ENCODE measurements around the gene KIAA0232. TPM values are rescaled to one million over a fixed set of nuclear protein-coding genes. Genes with fewer than 3 reads are reported as not detected.
"Not testable (repeated sequence)": the region's sequence is repeated elsewhere in the genome, so short reads cannot be mapped to it uniquely, and the experiment has no call there.

Gene KIAA0232
- total and polyA plus RNA-seq, 2 donors = 10.5 to 12.8 TPM

DNA sequence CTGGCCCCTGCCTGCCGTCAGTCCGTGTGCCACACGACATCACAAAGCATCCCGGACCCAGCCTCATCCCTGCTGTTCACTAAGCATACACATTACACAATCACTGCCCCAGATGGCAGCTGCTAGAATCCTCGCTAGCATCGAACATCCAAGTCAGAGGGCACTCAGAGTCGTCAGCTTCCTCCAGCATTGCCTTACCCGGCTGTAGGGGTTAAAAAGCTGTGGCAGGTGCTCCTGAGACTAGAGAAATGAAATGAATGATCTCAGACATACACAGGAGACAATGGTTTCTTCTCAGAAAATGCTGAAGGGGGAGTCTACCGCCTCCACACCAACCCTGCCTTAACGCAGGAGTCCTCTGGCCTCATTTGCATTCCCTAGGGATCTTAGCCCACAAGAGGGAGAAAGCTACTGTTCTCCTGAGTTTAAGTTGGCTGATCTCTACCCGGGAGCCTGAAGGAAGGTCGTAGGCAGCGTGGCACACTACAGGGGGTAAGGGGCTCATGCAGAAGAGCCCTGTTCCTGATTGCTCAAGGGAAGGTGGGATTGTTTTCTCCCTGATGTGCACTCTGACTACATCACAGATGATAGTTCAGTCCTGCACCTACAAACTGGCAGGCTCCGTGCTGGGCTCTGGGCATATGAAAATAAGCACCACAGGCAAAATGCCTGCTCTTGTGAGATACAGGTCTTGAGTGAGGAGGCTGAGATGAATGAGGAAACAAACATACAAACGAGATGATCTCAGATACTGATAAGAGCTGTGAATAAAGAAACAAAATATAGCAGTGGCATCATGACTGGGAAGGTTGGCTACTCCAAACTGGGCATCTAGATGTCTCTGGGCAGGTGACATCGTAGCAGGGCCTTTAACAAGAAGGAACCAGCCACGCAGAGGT is 2.6 kb upstream of the KIAA0232 start:
- 85% methylated on average over 17 of the region's 17 CpGs for WGBS
- no peak overlapping the region for H3K4me3 ChIP-seq (ENCODE audit: low read length in 2 of 2)
- no peaks in the 10 kb centered on the region for H3K36me3 ChIP-seq (ENCODE audit: control insufficient read depth in 2 of 2, insufficient read depth in 2 of 2, low read length in 1 of 2)
- DNase-seq (ENCODE audit: low read depth in 6 of 9, low spot score in 9 of 9) = peak in 3 of 9 donors; percentile 49 to 80 (median 53)
- H3K9me3 ChIP-seq (ENCODE audit: control insufficient read depth in 2 of 2, insufficient read depth in 1 of 2, low read length in 1 of 2) = no peaks in the 10 kb centered on the region
- H3K4me1 ChIP-seq (ENCODE audit: control insufficient read depth in 2 of 2, insufficient read depth in 2 of 2, low read length in 2 of 2) = peaks cover 8 to 55% of the 10 kb centered on the region in 2 donors
- peaks cover 0 to 2% of the 10 kb centered on the region in 2 donors for H3K27me3 ChIP-seq (ENCODE audit: control insufficient read depth in 2 of 2, insufficient read depth in 1 of 2, low read length in 1 of 2)
- peak overlapping the region in 1 of 2 donors; percentile 95 for H3K27ac ChIP-seq (ENCODE audit: low read depth in 1 of 2, low read length in 1 of 2)

DNA sequence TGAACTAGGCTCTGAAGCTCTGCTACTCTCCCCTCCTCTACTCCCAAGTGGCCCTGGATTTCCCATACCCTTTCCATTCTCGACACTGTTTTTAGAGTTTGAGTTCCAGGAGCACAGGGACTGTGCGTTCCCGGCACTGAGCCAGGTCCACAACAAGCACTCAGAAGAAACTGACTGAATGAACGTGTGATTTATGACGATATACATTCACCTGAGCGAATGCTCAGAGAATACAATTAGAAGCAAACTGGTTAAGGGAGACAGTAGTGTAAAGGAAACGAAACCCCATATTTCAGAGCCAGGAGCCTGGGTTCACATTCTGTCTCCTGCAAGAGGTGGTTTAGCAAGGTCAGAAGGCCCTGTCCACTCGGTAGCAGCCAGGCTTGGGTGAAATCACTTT is 1.4 kb upstream of the KIAA0232 start:
- Histone ChIP-seq H3K4me1 (ENCODE audit: control insufficient read depth in 2 of 2, insufficient read depth in 2 of 2, low read length in 2 of 2) (peaks cover 8 to 59% of the 10 kb centered on the region in 2 donors), H3K27ac (ENCODE audit: low read depth in 1 of 2, low read length in 1 of 2) (peak overlapping the region in 1 of 2 donors; percentile 66), H3K4me3 (ENCODE audit: low read length in 2 of 2) (no peak overlapping the region), H3K36me3 (ENCODE audit: control insufficient read depth in 2 of 2, insufficient read depth in 2 of 2, low read length in 1 of 2) (peaks cover 0 to 6% of the 10 kb centered on the region in 2 donors), H3K9me3 (ENCODE audit: control insufficient read depth in 2 of 2, insufficient read depth in 1 of 2, low read length in 1 of 2) (no peaks in the 10 kb centered on the region), H3K27me3 (ENCODE audit: control insufficient read depth in 2 of 2, insufficient read depth in 1 of 2, low read length in 1 of 2) (peaks cover 0 to 2% of the 10 kb centered on the region in 2 donors)
- no peak for DNase-seq (ENCODE audit: low read depth in 6 of 9, low spot score in 9 of 9)
- 96% methylated on average over 8 of the region's 8 CpGs for WGBS

DNA sequence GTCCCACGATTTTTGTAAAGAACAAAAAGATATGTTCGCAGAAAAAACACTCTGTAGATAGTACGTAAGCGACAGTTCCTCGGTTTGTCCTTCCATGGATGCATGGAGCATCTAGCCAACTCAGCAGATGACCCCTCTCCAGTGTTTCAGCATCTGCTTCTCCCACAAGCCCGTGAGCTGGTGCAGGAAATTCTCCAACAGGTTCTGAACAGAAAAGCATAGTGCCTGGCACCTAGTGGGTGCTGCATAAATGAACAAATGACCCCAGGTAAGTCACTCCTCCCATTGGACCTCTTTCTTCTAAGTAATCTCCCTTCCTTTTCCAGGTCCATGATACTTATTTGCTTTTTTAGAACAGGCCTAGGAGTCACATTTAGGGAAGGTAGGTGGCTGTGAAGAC is 966 bp upstream of the KIAA0232 start:
- peak overlapping the region; percentile 25 to 66 for H3K27ac ChIP-seq (ENCODE audit: low read depth in 1 of 2, low read length in 1 of 2)
- WGBS = 97% methylated on average over 6 of the region's 6 CpGs
- H3K27me3 ChIP-seq (ENCODE audit: control insufficient read depth in 2 of 2, insufficient read depth in 1 of 2, low read length in 1 of 2) = no peaks in the 10 kb centered on the region
- H3K4me1 ChIP-seq (ENCODE audit: control insufficient read depth in 2 of 2, insufficient read depth in 2 of 2, low read length in 2 of 2) = peaks cover 8 to 59% of the 10 kb centered on the region in 2 donors
- no peak for DNase-seq (ENCODE audit: low read depth in 6 of 9, low spot score in 9 of 9)
- H3K9me3 ChIP-seq (ENCODE audit: control insufficient read depth in 2 of 2, insufficient read depth in 1 of 2, low read length in 1 of 2) = no peaks in the 10 kb centered on the region
- peak overlapping the region; percentile 43 to 64 for H3K4me3 ChIP-seq (ENCODE audit: low read length in 2 of 2)
- H3K36me3 ChIP-seq (ENCODE audit: control insufficient read depth in 2 of 2, insufficient read depth in 2 of 2, low read length in 1 of 2) = peaks cover 0 to 6% of the 10 kb centered on the region in 2 donors

DNA sequence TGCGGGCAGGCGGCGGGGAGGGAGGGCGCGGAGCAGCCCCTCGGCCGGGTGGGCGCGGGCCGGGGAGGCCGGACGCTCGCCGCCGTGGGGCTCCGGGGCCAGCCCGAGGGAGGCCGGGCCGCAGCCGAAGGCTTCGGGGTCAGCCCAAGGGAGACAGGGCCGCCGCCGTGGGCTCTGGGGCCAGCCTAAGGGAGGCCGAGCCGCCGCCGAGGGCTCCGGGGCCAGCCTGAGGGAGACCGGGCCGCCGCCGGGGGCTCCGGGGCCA is 251 bp downstream of the KIAA0232 start:
- WGBS = 1% methylated on average over 34 of the region's 34 CpGs
- Histone ChIP-seq H3K4me3 (ENCODE audit: low read length in 2 of 2) (peak overlapping the region; percentile 64 to 78), H3K27me3 (ENCODE audit: control insufficient read depth in 2 of 2, insufficient read depth in 1 of 2, low read length in 1 of 2) (no peaks in the 10 kb centered on the region), H3K36me3 (ENCODE audit: control insufficient read depth in 2 of 2, insufficient read depth in 2 of 2, low read length in 1 of 2) (peaks cover 0 to 12% of the 10 kb centered on the region in 2 donors), H3K4me1 (ENCODE audit: control insufficient read depth in 2 of 2, insufficient read depth in 2 of 2, low read length in 2 of 2) (peaks cover 5 to 50% of the 10 kb centered on the region in 2 donors), H3K9me3 (ENCODE audit: control insufficient read depth in 2 of 2, insufficient read depth in 1 of 2, low read length in 1 of 2) (no peaks in the 10 kb centered on the region), H3K27ac (ENCODE audit: low read depth in 1 of 2, low read length in 1 of 2) (peak overlapping the region; percentile 96 to 97)
- no peak for DNase-seq (ENCODE audit: low read depth in 6 of 9, low spot score in 9 of 9)

DNA sequence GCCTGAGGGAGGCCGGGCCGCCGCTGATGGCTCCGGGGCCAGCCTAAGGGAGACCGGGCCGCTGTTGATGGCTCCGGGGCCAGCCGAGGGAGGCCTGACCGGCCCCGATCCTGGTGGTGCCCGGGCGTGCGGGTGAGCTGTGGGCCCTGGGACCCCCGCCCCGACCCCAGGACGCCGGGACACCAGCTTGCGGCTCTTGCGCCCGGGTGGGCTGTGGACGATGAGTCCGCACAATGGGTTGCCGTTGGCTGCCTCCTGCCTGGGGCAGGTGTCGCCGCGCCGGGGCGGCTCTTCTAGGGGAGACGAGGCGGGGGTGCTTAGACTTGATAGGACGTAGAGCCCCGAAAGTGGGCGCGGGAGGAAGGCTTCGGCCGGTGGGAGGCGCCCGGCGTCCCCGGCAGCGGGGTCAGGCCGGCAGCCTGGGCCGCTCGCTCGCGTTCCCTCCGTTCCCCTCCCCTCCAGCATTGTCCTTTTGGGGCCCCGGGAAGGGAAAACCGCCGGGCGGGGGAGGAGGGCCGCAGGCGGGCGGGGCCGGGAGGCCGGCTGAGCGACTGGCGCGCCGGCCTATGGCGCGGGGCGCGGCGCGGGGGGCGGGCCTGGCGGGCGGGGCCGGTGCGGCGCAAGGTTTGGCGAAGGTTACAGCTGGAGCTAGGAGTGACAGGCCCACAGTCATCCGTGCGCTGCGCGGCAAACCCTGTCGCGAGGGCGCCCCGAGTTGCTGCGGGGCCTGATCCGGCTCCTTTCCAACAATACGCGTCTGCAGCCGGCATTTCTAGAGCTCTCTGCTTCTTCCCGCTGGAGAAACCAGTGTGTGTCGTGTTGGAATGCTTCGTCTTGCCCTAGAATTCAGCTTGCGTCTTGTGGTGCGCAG is 819 bp downstream of the KIAA0232 start:
- H3K27ac ChIP-seq (ENCODE audit: low read depth in 1 of 2, low read length in 1 of 2) = peak overlapping the region; percentile 96 to 97
- 2% methylated on average over 91 of the region's 91 CpGs for WGBS
- H3K9me3 ChIP-seq (ENCODE audit: control insufficient read depth in 2 of 2, insufficient read depth in 1 of 2, low read length in 1 of 2) = no peaks in the 10 kb centered on the region
- H3K27me3 ChIP-seq (ENCODE audit: control insufficient read depth in 2 of 2, insufficient read depth in 1 of 2, low read length in 1 of 2) = no peaks in the 10 kb centered on the region
- H3K4me3 ChIP-seq (ENCODE audit: low read length in 2 of 2) = peak overlapping the region; percentile 64 to 78
- peak in 7 of 9 donors; percentile 70 to 94 (median 85) for DNase-seq (ENCODE audit: low read depth in 6 of 9, low spot score in 9 of 9)
- peaks cover 5 to 45% of the 10 kb centered on the region in 2 donors for H3K4me1 ChIP-seq (ENCODE audit: control insufficient read depth in 2 of 2, insufficient read depth in 2 of 2, low read length in 2 of 2)
- peaks cover 0 to 12% of the 10 kb centered on the region in 2 donors for H3K36me3 ChIP-seq (ENCODE audit: control insufficient read depth in 2 of 2, insufficient read depth in 2 of 2, low read length in 1 of 2)

GRCh38 chr4:6785572-6785925 is 3.0 kb downstream of the KIAA0232 start:
- H3K9me3 ChIP-seq (ENCODE audit: control insufficient read depth in 2 of 2, insufficient read depth in 1 of 2, low read length in 1 of 2) = no peaks in the 10 kb centered on the region
- no peaks in the 10 kb centered on the region for H3K27me3 ChIP-seq (ENCODE audit: control insufficient read depth in 2 of 2, insufficient read depth in 1 of 2, low read length in 1 of 2)
- 98% methylated on average over 1 of the region's 1 CpG for WGBS
- peaks cover 0 to 12% of the 10 kb centered on the region in 2 donors for H3K36me3 ChIP-seq (ENCODE audit: control insufficient read depth in 2 of 2, insufficient read depth in 2 of 2, low read length in 1 of 2)
- H3K4me3 ChIP-seq (ENCODE audit: low read length in 2 of 2) = no peak overlapping the region
- H3K27ac ChIP-seq (ENCODE audit: low read depth in 1 of 2, low read length in 1 of 2) = no peak overlapping the region
- peaks cover 5 to 24% of the 10 kb centered on the region in 2 donors for H3K4me1 ChIP-seq (ENCODE audit: control insufficient read depth in 2 of 2, insufficient read depth in 2 of 2, low read length in 2 of 2)
- DNase-seq (ENCODE audit: low read depth in 6 of 9, low spot score in 9 of 9) = no peak

DNA sequence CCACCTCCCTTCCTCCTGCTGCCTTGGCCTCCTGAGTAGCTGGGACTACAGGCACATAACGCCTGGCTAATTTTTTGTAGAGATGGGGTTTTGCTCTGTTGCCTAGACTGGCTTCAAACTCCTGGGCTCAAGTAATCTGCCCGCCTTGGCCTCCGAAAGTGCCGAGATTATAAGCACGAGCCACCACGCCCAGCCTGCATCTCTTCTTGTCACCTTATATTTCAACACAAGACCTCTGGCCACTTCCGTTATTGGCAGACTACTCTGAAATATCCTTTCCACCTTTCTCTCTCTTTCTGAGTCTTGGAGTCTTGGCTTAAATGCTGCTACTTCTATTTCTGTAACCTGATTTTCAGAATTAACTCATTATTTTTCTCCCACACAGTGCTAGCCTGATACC is 5.6 kb downstream of the KIAA0232 start:
- 95% methylated on average over 7 of the region's 7 CpGs for whole genome bisulfite sequencing

GRCh38 chr4:6791245-6791644 is 8.7 kb downstream of the KIAA0232 start:
- WGBS = 97% methylated on average over 4 of the region's 4 CpGs
- peaks cover 0 to 21% of the 10 kb centered on the region in 2 donors for H3K36me3 ChIP-seq (ENCODE audit: control insufficient read depth in 2 of 2, insufficient read depth in 2 of 2, low read length in 1 of 2)
- H3K27me3 ChIP-seq (ENCODE audit: control insufficient read depth in 2 of 2, insufficient read depth in 1 of 2, low read length in 1 of 2); H3K4me1 ChIP-seq (ENCODE audit: control insufficient read depth in 2 of 2, insufficient read depth in 2 of 2, low read length in 2 of 2); DNase-seq (ENCODE audit: low read depth in 6 of 9, low spot score in 9 of 9); H3K9me3 ChIP-seq (ENCODE audit: control insufficient read depth in 2 of 2, insufficient read depth in 1 of 2, low read length in 1 of 2); H3K27ac ChIP-seq (ENCODE audit: low read depth in 1 of 2, low read length in 1 of 2); H3K4me3 ChIP-seq (ENCODE audit: low read length in 2 of 2): not testable (repeated sequence)

More for the DNA sequence above, 5.6 kb downstream of the KIAA0232 start:
- peaks cover 5 to 12% of the 10 kb centered on the region in 2 donors for H3K4me1 ChIP-seq (ENCODE audit: control insufficient read depth in 2 of 2, insufficient read depth in 2 of 2, low read length in 2 of 2)
- H3K4me3 ChIP-seq (ENCODE audit: low read length in 2 of 2) = no peak overlapping the region
- H3K27ac ChIP-seq (ENCODE audit: low read depth in 1 of 2, low read length in 1 of 2) = no peak overlapping the region
- peaks cover 0 to 22% of the 10 kb centered on the region in 2 donors for H3K36me3 ChIP-seq (ENCODE audit: control insufficient read depth in 2 of 2, insufficient read depth in 2 of 2, low read length in 1 of 2)
- no peak for DNase-seq (ENCODE audit: low read depth in 6 of 9, low spot score in 9 of 9)
- H3K27me3 ChIP-seq (ENCODE audit: control insufficient read depth in 2 of 2, insufficient read depth in 1 of 2, low read length in 1 of 2) = no peaks in the 10 kb centered on the region
- H3K9me3 ChIP-seq (ENCODE audit: control insufficient read depth in 2 of 2, insufficient read depth in 1 of 2, low read length in 1 of 2) = no peaks in the 10 kb centered on the region

DNA sequence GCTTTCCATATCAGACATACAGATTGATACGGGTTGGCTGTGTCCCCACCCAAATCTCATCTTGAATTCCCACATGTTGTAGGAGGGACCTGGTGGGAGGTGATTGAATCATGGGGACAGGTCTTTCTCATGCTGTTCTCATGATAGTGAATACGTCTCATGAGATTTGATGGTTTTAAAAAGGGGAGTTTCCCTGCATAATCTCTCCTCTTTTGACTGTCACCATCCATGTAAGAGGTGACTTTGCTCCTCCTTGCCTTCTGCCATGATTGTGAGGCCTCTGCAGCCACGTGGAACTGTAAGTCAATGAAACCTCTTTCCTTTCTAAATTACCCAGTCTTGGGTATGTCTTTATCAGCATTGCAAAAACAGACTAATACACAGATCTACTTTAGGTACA is 9.3 kb downstream of the KIAA0232 start:
- H3K27me3 ChIP-seq (ENCODE audit: control insufficient read depth in 2 of 2, insufficient read depth in 1 of 2, low read length in 1 of 2); DNase-seq (ENCODE audit: low read depth in 6 of 9, low spot score in 9 of 9); H3K9me3 ChIP-seq (ENCODE audit: control insufficient read depth in 2 of 2, insufficient read depth in 1 of 2, low read length in 1 of 2); H3K4me1 ChIP-seq (ENCODE audit: control insufficient read depth in 2 of 2, insufficient read depth in 2 of 2, low read length in 2 of 2); H3K27ac ChIP-seq (ENCODE audit: low read depth in 1 of 2, low read length in 1 of 2); H3K4me3 ChIP-seq (ENCODE audit: low read length in 2 of 2): not testable (repeated sequence)
- WGBS = 97% methylated on average over 3 of the region's 3 CpGs
- H3K36me3 ChIP-seq (ENCODE audit: control insufficient read depth in 2 of 2, insufficient read depth in 2 of 2, low read length in 1 of 2) = peaks cover 2 to 21% of the 10 kb centered on the region in 2 donors

Data from thymus (tissue), 11 donors.